GM12891 (cell line): ENCODE data around the gene YBX2.
A peak's percentile ranks its signal among the peaks of the same experiment; 100 is the strongest.

Experiments
- DNase-seq: peaks from one replicate; pipeline ENCODE4 v3.0.0; 2011; ENCODE audit warnings: low spot score; ENCODE audit not compliant: insufficient read length
- FAIRE-seq: peaks from 2 replicates; lab custom pipeline; 2011; peaks lifted over from hg19 to GRCh38; lab: Jason Lieb, UNC
- PAX5 ChIP-seq: IDR thresholded peaks from 2 replicates; pipeline ENCODE4 v1.6.1; 2011; ENCODE audit warnings: low read length, moderate library complexity, mild to moderate bottlenecking; ENCODE audit not compliant: insufficient read depth, severe bottlenecking
- POLR2A ChIP-seq: IDR thresholded peaks from 2 replicates; pipeline ENCODE4 v1.6.1; 2011; ENCODE audit warnings: low read depth, low read length, control low read depth
- POLR2AphosphoS5 ChIP-seq: IDR thresholded peaks from 2 replicates; pipeline ENCODE4 v1.6.1; 2011; ENCODE audit warnings: low read depth, low read length, control low read depth
- POU2F2 ChIP-seq: IDR thresholded peaks from 2 replicates; pipeline ENCODE4 v1.6.1; 2011; ENCODE audit warnings: low read depth, mild to moderate bottlenecking, control low read depth, low read length, moderate library complexity
- SPI1 ChIP-seq: IDR thresholded peaks from 2 replicates; pipeline ENCODE4 v1.6.1; 2011; ENCODE audit warnings: low read depth, low read length, control low read depth
- TAF1 ChIP-seq: IDR thresholded peaks from 2 replicates; pipeline ENCODE4 v1.6.1; 2011; ENCODE audit warnings: low read depth, low read length, control low read depth

The YBX2 gene

DNA sequence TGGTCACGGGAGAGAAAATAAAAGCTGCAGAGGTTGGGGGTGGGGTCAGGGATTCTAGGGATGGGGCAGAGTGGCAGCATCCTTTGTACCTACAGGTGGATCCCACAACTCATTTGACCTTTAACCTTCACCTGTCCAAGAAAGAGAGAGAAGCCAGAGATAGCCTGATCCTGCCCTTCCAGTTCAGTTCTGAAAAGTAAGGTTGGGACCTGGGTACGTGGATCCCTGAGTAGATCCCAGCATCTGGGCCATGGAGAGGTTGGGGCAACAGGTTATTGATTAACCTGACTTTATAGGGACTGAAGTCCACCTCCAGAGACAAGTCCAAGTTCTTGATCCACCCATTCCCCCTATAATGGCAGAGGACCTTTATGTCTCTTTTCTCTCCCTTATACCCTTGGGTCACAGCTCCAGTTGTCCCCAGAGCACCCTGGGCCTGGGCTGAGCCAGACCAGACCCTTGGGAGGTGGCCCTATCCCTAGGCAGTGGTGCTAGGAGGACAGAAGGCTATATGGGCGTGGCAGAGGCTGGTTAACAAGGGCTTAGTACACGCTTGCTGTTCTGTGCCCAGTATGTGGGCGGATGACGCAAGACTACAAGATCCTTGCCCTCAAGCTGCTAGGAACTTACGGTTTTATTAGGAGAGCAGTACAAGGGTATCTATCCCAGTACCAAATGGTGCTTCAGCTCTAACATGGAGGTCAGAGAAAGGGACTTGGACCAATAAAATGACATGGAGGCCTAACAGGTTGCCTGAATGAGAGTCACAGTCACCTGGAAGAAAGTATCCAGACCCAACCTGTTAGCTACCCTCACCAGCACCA, 35.5 kb downstream of the YBX2 start:
- DNase-seq (no peak), FAIRE-seq (peak; percentile 52)
- TF ChIP-seq POU2F2, result no peak
- TF ChIP-seq TAF1, result no peak
- TF ChIP-seq POLR2A, result no peak; the same call in 1 of the 2 replicates

DNA sequence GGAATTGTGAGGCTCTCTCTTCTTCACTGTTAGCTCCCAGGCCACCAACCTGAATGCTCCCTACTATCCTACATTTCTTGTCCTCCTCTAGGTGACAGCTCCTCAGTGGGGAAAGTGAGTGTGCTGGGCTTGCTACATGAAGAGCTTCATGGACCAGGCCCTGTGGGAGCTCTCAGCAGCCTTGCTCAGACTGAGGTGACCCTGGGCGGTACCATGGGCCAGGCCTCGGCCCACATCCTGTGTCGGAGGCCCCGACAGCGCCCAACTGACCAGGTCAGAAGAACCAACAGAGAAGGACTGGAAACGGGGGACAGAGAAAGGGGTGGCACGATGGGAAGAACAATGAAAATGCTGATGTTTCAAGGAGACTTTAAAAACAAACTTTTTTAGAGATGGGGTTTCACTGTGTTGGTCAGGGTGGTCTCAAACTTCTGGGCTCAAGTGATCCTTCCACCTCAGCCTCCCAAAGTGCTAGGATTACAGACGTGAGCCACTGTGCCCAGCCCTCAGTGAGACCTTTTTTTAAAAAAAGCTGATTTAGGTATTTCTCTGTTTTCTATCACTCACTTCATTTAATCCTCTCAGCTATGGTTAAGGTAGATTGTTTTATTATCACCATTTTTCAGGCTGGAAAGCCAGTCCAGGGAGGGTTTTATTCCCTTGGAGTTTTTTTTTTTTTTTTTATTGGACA, 37.5 kb downstream of the YBX2 start:
- FAIRE-seq (no peak), DNase-seq (no peak)
- TF ChIP-seq POLR2AphosphoS5 (no peak), SPI1 (no peak), POU2F2 (no peak), TAF1 (no peak), POLR2A (no peak), PAX5 (no peak)

DNA sequence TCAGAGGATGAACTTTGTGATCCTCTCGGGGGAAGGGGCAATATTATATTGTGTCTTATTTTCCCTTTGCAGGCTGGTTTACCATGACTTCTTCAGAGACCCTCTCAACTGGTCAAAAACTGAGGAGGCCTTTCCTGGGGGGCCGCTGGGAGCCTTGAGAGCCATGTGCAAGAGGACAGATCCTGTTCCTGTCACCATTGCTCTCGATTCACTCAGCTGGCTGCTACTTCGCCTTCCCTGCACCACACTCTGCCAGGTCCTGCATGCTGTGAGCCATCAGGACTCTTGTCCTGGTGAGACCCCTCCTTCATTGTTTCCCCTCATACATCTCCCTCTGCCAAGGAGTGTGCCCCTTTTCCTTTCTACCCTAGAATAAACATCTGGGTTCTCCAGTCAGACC, 39.9 kb downstream of the YBX2 start:
- FAIRE-seq (no peak), DNase-seq (no peak)
- TF ChIP-seq SPI1 (no peak), POU2F2 (no peak), POLR2A (no peak)

- TF ChIP-seq TAF1, result no peak
- DNase-seq (no peak), FAIRE-seq (no peak)
These were observed 41.4 kb downstream of the YBX2 start for GRCh38 chr17:7253082-7253481.

DNA sequence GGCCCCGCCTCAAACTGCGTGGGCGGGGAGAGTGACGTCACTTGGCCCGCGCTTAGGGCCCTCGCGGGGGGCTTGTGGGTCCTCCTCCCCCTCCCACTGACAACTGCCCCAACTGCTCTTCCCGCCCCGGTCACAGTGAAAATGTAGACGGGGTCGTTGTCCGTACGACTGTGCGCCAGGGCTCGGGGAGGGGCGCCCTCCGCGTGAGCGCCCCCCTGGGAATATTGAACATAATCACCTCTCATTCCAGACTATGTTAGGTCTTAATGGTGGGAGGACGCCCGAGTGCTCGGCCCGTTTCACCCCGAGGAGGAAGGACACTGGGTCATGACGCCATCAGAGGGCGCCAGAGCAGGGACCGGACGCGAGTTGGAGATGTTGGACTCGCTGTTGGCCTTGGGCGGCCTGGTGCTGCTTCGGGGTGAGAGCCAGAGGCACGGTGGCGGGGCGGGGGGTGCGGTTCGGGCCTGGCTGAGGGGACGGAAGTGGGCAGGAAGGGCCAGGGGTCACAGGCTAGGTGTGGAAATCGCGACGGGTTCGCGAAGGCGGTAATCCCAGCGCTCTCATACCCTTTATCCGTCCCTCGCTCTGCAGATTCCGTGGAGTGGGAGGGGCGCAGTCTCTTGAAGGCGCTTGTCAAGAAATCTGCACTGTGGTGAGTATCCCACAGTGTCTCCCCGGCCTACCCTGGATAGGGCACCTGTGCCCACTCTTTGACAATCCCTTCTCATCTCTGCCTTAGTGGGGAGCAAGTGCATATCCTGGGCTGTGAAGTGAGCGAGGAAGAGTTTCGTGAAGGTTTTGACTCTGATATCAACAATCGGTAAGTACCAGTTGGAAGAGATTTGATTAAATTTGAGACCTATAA, 42.0 kb downstream of the YBX2 start, which contains the start of gene ELP5:
ELP5 (plus strand) TSS at position 40 of the 868 bp plus-strand sequence; CDS start at position 376, 336 bp downstream.
- TF ChIP-seq POU2F2 (peak; percentile 54; the same call in 1 of the 2 replicates), TAF1 (peak; percentile 83), POLR2A (peak; percentile 91), POLR2AphosphoS5 (peak; percentile 65), PAX5 (peak; percentile 22), SPI1 (no peak)

DNA sequence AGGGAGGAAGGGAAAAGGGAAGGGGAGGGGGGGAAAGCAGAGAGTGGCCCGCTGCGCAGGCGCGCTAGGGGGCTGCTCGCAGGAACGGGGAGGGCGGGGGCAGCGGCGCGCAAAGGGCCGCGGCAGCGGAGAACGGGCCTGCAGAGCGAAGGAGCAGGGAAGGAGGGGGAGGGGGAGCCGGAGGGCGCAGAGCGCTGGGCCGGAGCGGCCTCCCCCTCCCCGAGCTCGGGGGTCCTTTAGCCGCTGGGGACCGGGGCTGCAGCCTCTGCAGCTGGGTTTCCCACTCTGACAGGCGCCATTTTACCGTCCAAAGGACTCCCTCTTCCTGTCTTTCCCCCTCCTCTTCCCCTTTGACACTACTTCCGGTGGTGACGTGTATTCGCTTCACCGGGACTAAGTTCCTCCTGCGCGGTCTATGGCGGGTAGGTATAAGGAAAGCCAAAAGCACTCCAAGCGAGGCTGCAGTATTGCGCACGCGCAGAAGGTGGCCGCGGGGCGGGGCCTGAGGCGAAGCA, 42.7 kb downstream of the YBX2 start, which contains the start of gene CTDNEP1:
CTDNEP1 (minus strand) TSS at position 74 of the 515 bp plus-strand sequence. CDS start 438 bp downstream, outside the sequence.
- DNase-seq, result peak; percentile 95
- peak; percentile 100 for FAIRE-seq
- peak; percentile 68 for TF ChIP-seq SPI1
- no peak for TF ChIP-seq POU2F2
- TF ChIP-seq TAF1, result peak; percentile 85
- TF ChIP-seq POLR2A, result peak; percentile 79
- peak; percentile 58; the same call in 1 of the 2 replicates for TF ChIP-seq POLR2AphosphoS5
- no peak for TF ChIP-seq PAX5

More for the DNA sequence above, 42.0 kb downstream of the YBX2 start, which contains the start of gene ELP5:
- FAIRE-seq, result no peak
- DNase-seq, result peak; percentile 93

- DNase-seq, result no peak
- peak; percentile 83 for FAIRE-seq
- TF ChIP-seq POU2F2, result no peak
- TF ChIP-seq PAX5, result no peak
- TF ChIP-seq TAF1, result no peak
- no peak; the same call in 1 of the 2 replicates for TF ChIP-seq POLR2A
- no peak for TF ChIP-seq POLR2AphosphoS5
- no peak for TF ChIP-seq SPI1
These were observed 43.5 kb downstream of the YBX2 start for GRCh38 chr17:7250695-7251627.

GRCh38 chr17:7249830-7250229, 44.6 kb downstream of the YBX2 start:
- DNase-seq (no peak), FAIRE-seq (no peak)
- TF ChIP-seq SPI1 (peak; percentile 72), PAX5 (no peak)
